Keratinocyte (primary cell): ENCODE measurements around the gene VCAN. TPM values are rescaled to one million over a fixed set of nuclear protein-coding genes. Genes with fewer than 3 reads are reported as not detected.

Source experiments
- DNase-seq: peaks from one replicate; pipeline ENCODE4 v3.0.0-alpha.2; 2011; ENCODE audit warnings: low read depth, missing footprints, low spot score
- FAIRE-seq: peaks from 2 replicates; lab custom pipeline; 2011; peaks lifted over from hg19 to GRCh38; lab: Jason Lieb, UNC
- H2AFZ ChIP-seq: 2 replicates; pipeline ENCODE4 v1.6.0; 2012; ENCODE audit warnings: low read length, control low read depth, inconsistent platforms; ENCODE audit not compliant: control insufficient read depth
- H3K27ac ChIP-seq: 2 replicates; pipeline ENCODE4 v1.5.1; 2011; ENCODE audit warnings: low read length; ENCODE audit not compliant: control insufficient read depth, insufficient read depth
- H3K27me3 ChIP-seq: 3 replicates; pipeline ENCODE4 v1.6.0; 2011; ENCODE audit warnings: low read length; ENCODE audit not compliant: control insufficient read depth, insufficient read depth; ENCODE audit errors: extremely low read depth
- H3K36me3 ChIP-seq, 2 experiments: 2 replicates in 1 of 2; 3 replicates in 1 of 2; pipeline ENCODE4 v1.5.1; 2011; ENCODE audit warnings: low read length in 2 of 2, mild to moderate bottlenecking in 1 of 2; ENCODE audit not compliant: control insufficient read depth in 2 of 2, insufficient read depth in 2 of 2; ENCODE audit errors: extremely low read depth in 1 of 2
- H3K4me1 ChIP-seq: 3 replicates; pipeline ENCODE4 v1.5.1; 2011; ENCODE audit warnings: low read length; ENCODE audit not compliant: control insufficient read depth, insufficient read depth; ENCODE audit errors: extremely low read depth
- H3K4me2 ChIP-seq: 3 replicates; pipeline ENCODE4 v1.6.0; 2011; ENCODE audit warnings: low read depth, low read length; ENCODE audit not compliant: control insufficient read depth, insufficient read depth; ENCODE audit errors: extremely low read depth
- H3K4me3 ChIP-seq, 3 experiments: fragments of 200-600 bp in 1 of 3; sonication (generic) in 1 of 3; 2 replicates in 2 of 3; 3 replicates in 1 of 3; pipeline ENCODE4 v1.5.1; 2011 to 2016; ENCODE audit warnings: low read length in 3 of 3, mild to moderate bottlenecking in 3 of 3, control low read depth in 2 of 3, inconsistent platforms in 1 of 3, low read depth in 1 of 3, mixed read lengths in 1 of 3, mixed run types in 1 of 3, moderate library complexity in 1 of 3; ENCODE audit not compliant: control insufficient read depth in 2 of 3, insufficient read depth in 2 of 3; ENCODE audit errors: extremely low read depth in 1 of 3
- H3K79me2 ChIP-seq: 2 replicates; pipeline ENCODE4 v1.6.0; 2012; ENCODE audit warnings: low read length; ENCODE audit not compliant: control insufficient read depth, insufficient read depth
- H3K9ac ChIP-seq: 3 replicates; pipeline ENCODE4 v1.6.0; 2011; ENCODE audit warnings: low read length; ENCODE audit not compliant: control insufficient read depth, insufficient read depth; ENCODE audit errors: extremely low read depth
- H3K9me1 ChIP-seq: 3 replicates; pipeline ENCODE4 v1.6.0; 2011; ENCODE audit warnings: low read length; ENCODE audit not compliant: control insufficient read depth, insufficient read depth; ENCODE audit errors: extremely low read depth
- H3K9me3 ChIP-seq: 2 replicates; pipeline ENCODE4 v1.5.1; 2012; ENCODE audit warnings: low read depth, low read length; ENCODE audit not compliant: control insufficient read depth
- H4K20me1 ChIP-seq: 3 replicates; pipeline ENCODE4 v1.6.0; 2011; ENCODE audit warnings: low read length; ENCODE audit not compliant: control insufficient read depth, insufficient read depth; ENCODE audit errors: extremely low read depth
- EZH2 ChIP-seq: IDR thresholded peaks from one replicate; pipeline ENCODE4 v1.6.1; 2012; ENCODE audit warnings: inconsistent platforms, mild to moderate bottlenecking, low read length, moderate library complexity
- dilution Hi-C: fragments of 300-500 bp; cut with MboI; formaldehyde crosslinking; loops from one replicate; pipeline ENCODE4 v1.7.0; 2020; ENCODE audit warnings: low sequenced_read_pairs; ENCODE audit not compliant: extremely low pct_ligation_motif_present
- polyA plus RNA-seq, 5 experiments: library from polyadenylated mRNA; depleted of rRNA in 3 of 5; stranded (reverse) in 3 of 5; stranded (forward) in 1 of 5; unstranded in 1 of 5; fragments of >200 nt; gene quantifications; 1 replicate in 1 of 5; 2 replicates in 3 of 5; 3 replicates in 1 of 5; pipeline versions ENCODE4 v1.2.1 to v1.2.3, GENCODE V29; 2011 to 2012; ENCODE audit warnings: missing spikeins in 2 of 5, low read depth in 1 of 5, low replicate concordance in 1 of 5
- TF ChIP-seq, protein P1 (sequence below), 3 experiments: IDR thresholded peaks in 1 of 3; conservative IDR thresholded peaks in 1 of 3; optimal IDR thresholded peaks in 1 of 3; 2 replicates in 2 of 3; 3 replicates in 1 of 3; pipeline versions ENCODE3 to v1.5.1; 2011; ENCODE audit warnings: low read length in 3 of 3, mild to moderate bottlenecking in 3 of 3, moderate library complexity in 2 of 3, control low read depth in 1 of 3, inconsistent platforms in 1 of 3; ENCODE audit not compliant: insufficient read depth in 2 of 3; ENCODE audit errors: extremely low read depth in 1 of 3

The VCAN gene
- polyA plus RNA-seq, 1 donor (not counting 4 experiments of a cell fraction or from before 2014, with no cell fraction given) = 1.9 TPM

DNA sequence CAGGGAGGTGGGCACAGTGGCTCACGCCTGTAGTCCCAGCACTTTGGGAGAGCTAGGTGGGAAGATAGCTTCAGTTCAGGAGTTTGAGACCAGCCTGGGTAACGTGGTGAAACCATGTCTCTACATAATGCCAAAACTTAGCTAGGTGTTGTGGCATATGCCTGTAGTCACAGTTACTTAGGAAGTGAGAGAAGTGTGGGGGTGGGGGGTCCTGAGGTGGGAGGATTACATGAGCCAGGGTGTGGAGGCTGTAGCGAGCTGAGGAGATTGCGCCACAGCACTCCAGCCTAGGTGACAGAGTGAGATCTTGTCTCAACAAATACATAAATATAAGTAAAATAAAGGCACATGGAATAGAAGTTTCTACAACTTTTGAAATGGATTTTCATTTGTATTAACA, 23.1 kb downstream of the VCAN start:
- Histone ChIP-seq H3K79me2 (no peaks in the 10 kb centered on the region), H3K36me3 (no peaks in the 10 kb centered on the region), H3K27ac (no peak overlapping the region), H3K9me3 (no peaks in the 10 kb centered on the region), H3K4me2 (no peak overlapping the region), H4K20me1 (no peaks in the 10 kb centered on the region), H2AFZ (no peak overlapping the region), H3K4me3 (no peak overlapping the region), H3K9ac (no peak overlapping the region), H3K27me3 (no peaks in the 10 kb centered on the region), H3K9me1 (no peaks in the 10 kb centered on the region), H3K4me1 (no peaks in the 10 kb centered on the region)
- FAIRE-seq (no peak), DNase-seq (no peak)
- dilution Hi-C loops = no loop called here
- TF ChIP-seq EZH2 = no peak
- TF ChIP-seq, protein P1, sequence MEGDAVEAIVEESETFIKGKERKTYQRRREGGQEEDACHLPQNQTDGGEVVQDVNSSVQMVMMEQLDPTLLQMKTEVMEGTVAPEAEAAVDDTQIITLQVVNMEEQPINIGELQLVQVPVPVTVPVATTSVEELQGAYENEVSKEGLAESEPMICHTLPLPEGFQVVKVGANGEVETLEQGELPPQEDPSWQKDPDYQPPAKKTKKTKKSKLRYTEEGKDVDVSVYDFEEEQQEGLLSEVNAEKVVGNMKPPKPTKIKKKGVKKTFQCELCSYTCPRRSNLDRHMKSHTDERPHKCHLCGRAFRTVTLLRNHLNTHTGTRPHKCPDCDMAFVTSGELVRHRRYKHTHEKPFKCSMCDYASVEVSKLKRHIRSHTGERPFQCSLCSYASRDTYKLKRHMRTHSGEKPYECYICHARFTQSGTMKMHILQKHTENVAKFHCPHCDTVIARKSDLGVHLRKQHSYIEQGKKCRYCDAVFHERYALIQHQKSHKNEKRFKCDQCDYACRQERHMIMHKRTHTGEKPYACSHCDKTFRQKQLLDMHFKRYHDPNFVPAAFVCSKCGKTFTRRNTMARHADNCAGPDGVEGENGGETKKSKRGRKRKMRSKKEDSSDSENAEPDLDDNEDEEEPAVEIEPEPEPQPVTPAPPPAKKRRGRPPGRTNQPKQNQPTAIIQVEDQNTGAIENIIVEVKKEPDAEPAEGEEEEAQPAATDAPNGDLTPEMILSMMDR (optimal IDR thresholded peaks at IDR 0.05 in 1 of 3, IDR thresholded peaks at IDR 0.05 in 1 of 3, conservative IDR thresholded peaks at IDR 0.05 in 1 of 3; ENCODE audit: extremely low read depth in 1 of 3, insufficient read depth in 2 of 3, low read length in 3 of 3) = no peak

DNA sequence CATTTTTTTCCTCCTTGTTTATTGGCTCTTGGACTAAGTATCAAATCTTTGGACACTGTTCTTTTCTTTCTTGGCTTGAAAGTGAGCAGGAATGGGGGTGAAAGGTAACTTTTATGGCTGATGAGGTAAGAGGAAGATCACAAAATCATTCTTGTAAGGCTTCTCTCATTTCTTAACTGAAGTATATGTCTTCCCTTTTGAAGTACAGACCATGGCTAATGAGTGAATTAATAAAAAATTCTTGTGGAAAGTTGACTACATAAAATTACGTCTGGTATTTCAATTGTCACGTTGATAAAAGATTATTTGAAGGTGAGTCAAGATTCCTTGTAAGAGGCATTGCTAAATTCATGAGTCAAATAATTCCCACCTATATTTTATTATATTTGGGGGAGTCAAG, 25.1 kb downstream of the VCAN start:
- dilution Hi-C loops = no loop called here
- TF ChIP-seq, protein P1 (optimal IDR thresholded peaks at IDR 0.05 in 1 of 3, IDR thresholded peaks at IDR 0.05 in 1 of 3, conservative IDR thresholded peaks at IDR 0.05 in 1 of 3; ENCODE audit: extremely low read depth in 1 of 3, insufficient read depth in 2 of 3, low read length in 3 of 3) = no peak
- no peak for TF ChIP-seq EZH2
- Histone ChIP-seq H3K36me3 (no peaks in the 10 kb centered on the region), H4K20me1 (no peaks in the 10 kb centered on the region), H3K27ac (no peak overlapping the region), H3K9ac (no peak overlapping the region), H3K9me1 (no peaks in the 10 kb centered on the region), H3K27me3 (no peaks in the 10 kb centered on the region), H3K4me2 (no peak overlapping the region), H3K79me2 (no peaks in the 10 kb centered on the region), H2AFZ (no peak overlapping the region), H3K4me3 (no peak overlapping the region), H3K9me3 (no peaks in the 10 kb centered on the region), H3K4me1 (no peaks in the 10 kb centered on the region)
- DNase-seq (no peak), FAIRE-seq (no peak)
